ENCODE measurements around the gene ZNF277. TPM values are rescaled to one million over a fixed set of nuclear protein-coding genes. Genes with fewer than 3 reads are reported as not detected.

Gene ZNF277
- total and polyA plus RNA-seq, 10 of the 15 experiments (the other 5 are each of a cell fraction or from before 2014, with no cell fraction given): 10.6 to 33.9 (median 22.0) TPM

GRCh38 chr7:112228632-112229031, 22.1 kb downstream of the ZNF277 start:
- Histone ChIP-seq H3K9me3 (replicated peaks; ENCODE audit: control insufficient read depth, insufficient read depth, low read length) (no peaks in the 10 kb centered on the region), H3K27me3 (replicated peaks in 1 of 2; ENCODE audit: control insufficient read depth in 2 of 2, insufficient read depth in 2 of 2, low read length in 1 of 2) (no peaks in the 10 kb centered on the region), H3K79me2 (ENCODE audit: control insufficient read depth, insufficient read depth, low read length) (no peaks in the 10 kb centered on the region; the same call in none of the 2 replicates), H3K4me2 (ENCODE audit: control insufficient read depth, insufficient read depth) (no peak overlapping the region), H3K9ac (ENCODE audit: control insufficient read depth, insufficient read depth, low read length) (no peak overlapping the region), H4K20me1 (ENCODE audit: control insufficient read depth, insufficient read depth) (no peaks in the 10 kb centered on the region; the same call in 1 of the 2 replicates), H3K36me3 (ENCODE audit: control insufficient read depth in 2 of 2, insufficient read depth in 2 of 2, low read length in 1 of 2) (no peaks in the 10 kb centered on the region), H3K4me1 (ENCODE audit: control insufficient read depth, insufficient read depth, low read length) (no peaks in the 10 kb centered on the region), H3K4me3 (no peak overlapping the region), H2AFZ (ENCODE audit: control insufficient read depth, low read depth, low read length) (no peak overlapping the region), H3K27ac (ENCODE audit: control insufficient read depth, insufficient read depth) (no peak overlapping the region)
- ChIA-PET RAD21 (ENCODE audit: unreplicated experiment) (no interaction called here), SMC1A (ENCODE audit: uncharacterized antibody, unreplicated experiment) (no interaction called here), POLR2A (no interaction called here), CTCF (no interaction called here)
- no peak for DNase-seq (ENCODE audit: low read depth, low spot score)
- BruUV-seq (replicated peaks): no TSS peak
- TF ChIP-seq SMAD5 (IDR thresholded peaks at IDR 0.05; ENCODE audit: low read depth) (no peak), NR2C1 (IDR thresholded peaks at IDR 0.05) (no peak)
- intact Hi-C loops (cut with micrococcal nuclease; ENCODE audit: unreplicated experiment) (no loop called here), in situ Hi-C loops (cut with MboI) (no loop called here)
- FAIRE-seq: no peak
- ATAC-seq: no peak
- 98% methylated on average over 2 of the region's 2 CpGs for WGBS (ENCODE audit: insufficient coverage, insufficient replicate concordance, low lambda C conversion rate, missing lambda C conversion rate)

GRCh38 chr7:112232212-112232978, 25.9 kb downstream of the ZNF277 start:
- intact Hi-C loops (cut with micrococcal nuclease; ENCODE audit: unreplicated experiment) (no loop called here), in situ Hi-C loops (cut with MboI) (no loop called here)
- Histone ChIP-seq H3K36me3 (ENCODE audit: control insufficient read depth in 2 of 2, insufficient read depth in 2 of 2, low read length in 1 of 2) (no peaks in the 10 kb centered on the region), H3K27me3 (replicated peaks in 1 of 2; ENCODE audit: control insufficient read depth in 2 of 2, insufficient read depth in 2 of 2, low read length in 1 of 2) (no peaks in the 10 kb centered on the region), H3K4me2 (ENCODE audit: control insufficient read depth, insufficient read depth) (no peak overlapping the region), H4K20me1 (ENCODE audit: control insufficient read depth, insufficient read depth) (no peaks in the 10 kb centered on the region; the same call in 1 of the 2 replicates), H3K79me2 (ENCODE audit: control insufficient read depth, insufficient read depth, low read length) (no peaks in the 10 kb centered on the region; the same call in 1 of the 2 replicates), H3K4me1 (ENCODE audit: control insufficient read depth, insufficient read depth, low read length) (no peaks in the 10 kb centered on the region), H3K27ac (ENCODE audit: control insufficient read depth, insufficient read depth) (no peak overlapping the region), H2AFZ (ENCODE audit: control insufficient read depth, low read depth, low read length) (no peak overlapping the region), H3K9ac (ENCODE audit: control insufficient read depth, insufficient read depth, low read length) (no peak overlapping the region), H3K9me3 (replicated peaks; ENCODE audit: control insufficient read depth, insufficient read depth, low read length) (no peaks in the 10 kb centered on the region), H3K4me3 (no peak overlapping the region)
- ChIA-PET POLR2A (no interaction called here), RAD21 (ENCODE audit: unreplicated experiment) (no interaction called here), SMC1A (ENCODE audit: uncharacterized antibody, unreplicated experiment) (no interaction called here), CTCF (interaction anchor here (0.6 kb wide), 1 partner anchor 184 kb away, joined by 3 read pairs; no protein-coding TSS in a partner anchor)
- FAIRE-seq (no peak), ATAC-seq (no peak), DNase-seq (ENCODE audit: low read depth, low spot score) (no peak)
- TF ChIP-seq NR2C1 (IDR thresholded peaks at IDR 0.05) (no peak), CREB1 (IDR thresholded peaks at IDR 0.05; ENCODE audit: low read depth) (no peak), KLF5 (IDR thresholded peaks at IDR 0.05; ENCODE audit: partially characterized antibody) (no peak), TBL1XR1 (IDR thresholded peaks at IDR 0.05; ENCODE audit: low read depth, low read length) (no peak), STAT1 (conservative IDR thresholded peaks at IDR 0.05) (no peak), HDGF (IDR thresholded peaks at IDR 0.05) (no peak), E2F4 (IDR thresholded peaks at IDR 0.05; ENCODE audit: low read depth, low read length) (no peak), PRDM15 (CRISPR knock-in tag; IDR thresholded peaks at IDR 0.05) (no peak), USF1 (IDR thresholded peaks at IDR 0.05; ENCODE audit: borderline replicate concordance, extremely low read length, insufficient read depth, low read depth, low read length) (no peak), ZNF274 (IDR thresholded peaks at IDR 0.05; ENCODE audit: insufficient read depth, insufficient read length) (no peak), RCOR1 (conservative IDR thresholded peaks at IDR 0.05; ENCODE audit: low read depth, low read length) (no peak)
- WGBS (ENCODE audit: insufficient coverage, insufficient replicate concordance, low lambda C conversion rate, missing lambda C conversion rate): 96% methylated on average over 4 of the region's 4 CpGs
- no TSS peak for BruUV-seq (replicated peaks)
